HK-2 (cell line): ENCODE data around the gene R3HDML.
"Not testable (repeated sequence)": the region's sequence is repeated elsewhere in the genome, so short reads cannot be mapped to it uniquely, and the experiment has no call there.

Source experiments
- DNase-seq: peaks from one replicate; pipeline ENCODE4 v3.0.0-alpha.2; 2018; ENCODE audit not compliant: unreplicated experiment

The R3HDML gene

DNA sequence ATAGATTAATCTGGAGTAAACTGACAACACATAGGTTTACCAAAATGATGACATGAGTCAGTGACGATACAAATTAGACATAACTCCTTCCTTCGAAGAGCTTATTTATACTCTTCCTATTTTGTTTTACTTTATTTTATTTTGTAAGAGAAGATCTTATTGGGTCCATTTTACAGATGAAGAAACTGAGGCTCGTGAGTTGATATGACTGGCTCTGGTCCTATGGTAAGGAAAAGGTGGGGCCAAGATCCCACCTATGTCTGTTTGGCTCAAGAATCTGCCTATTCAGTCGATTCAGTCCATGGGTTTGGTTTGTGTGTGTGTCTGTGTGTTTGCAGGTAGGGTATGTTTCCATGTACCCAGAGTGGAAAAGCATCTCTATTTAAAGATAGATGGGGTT is 8.4 kb upstream of the R3HDML start:
- no peak for DNase-seq

DNA sequence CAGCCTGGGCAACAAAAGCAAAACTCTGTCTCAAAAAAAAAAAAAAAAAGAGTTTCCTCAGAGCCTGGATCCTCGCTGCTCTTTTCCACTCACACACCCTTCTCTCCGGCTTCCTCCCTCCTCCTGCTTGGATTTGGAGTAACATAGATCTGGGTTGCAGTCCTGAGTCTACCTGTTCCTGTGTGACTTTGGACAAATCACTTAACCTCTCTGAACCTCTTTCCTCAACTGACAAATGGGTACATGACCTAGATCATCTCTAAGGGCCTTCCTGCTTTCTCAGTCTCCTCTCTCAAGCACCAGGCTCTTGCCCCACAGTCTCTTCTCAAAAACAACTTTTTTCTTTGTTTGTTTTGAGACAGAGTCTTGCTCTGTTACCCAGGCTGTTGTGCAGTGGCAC is 5.6 kb upstream of the R3HDML start:
- no peak for DNase-seq

DNA sequence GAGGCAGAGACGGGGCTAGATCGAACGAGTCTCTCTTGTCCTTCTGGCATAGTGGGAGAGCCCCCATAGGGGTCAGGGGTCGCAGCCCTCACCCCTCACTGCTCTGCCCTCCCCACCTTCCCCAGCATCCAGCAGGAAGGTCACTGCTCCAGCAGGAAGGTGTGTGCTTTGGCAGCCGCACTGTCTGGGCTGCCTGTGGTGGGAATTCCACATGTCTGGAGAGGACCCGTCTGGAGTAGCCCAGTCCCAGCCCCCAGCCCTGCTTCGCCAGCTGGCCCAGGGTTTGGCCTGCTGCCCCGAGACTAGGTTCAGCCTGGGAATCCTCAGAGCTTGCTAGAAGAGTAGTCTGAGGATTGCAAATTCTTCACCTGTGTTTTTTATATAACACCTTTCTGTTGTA is 2.5 kb upstream of the R3HDML start:
- DNase-seq = no peak

DNA sequence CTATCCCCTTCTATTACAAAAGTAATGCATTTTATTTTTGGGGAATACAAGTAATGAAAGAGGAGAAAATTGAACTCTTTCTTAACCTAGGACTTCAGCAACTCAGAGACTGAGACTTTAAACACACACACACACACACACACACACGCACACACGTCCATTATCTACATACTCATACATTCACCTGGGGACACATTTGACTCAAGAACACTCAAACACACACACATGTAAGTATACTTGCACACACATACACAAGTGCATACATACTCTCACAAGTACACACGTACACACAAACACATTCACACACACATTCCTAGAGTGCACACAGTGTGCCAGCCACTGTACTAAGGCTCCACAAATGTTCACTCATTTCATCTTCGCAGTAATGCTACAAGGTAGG is 2.1 kb upstream of the R3HDML start:
- no peak for DNase-seq

DNA sequence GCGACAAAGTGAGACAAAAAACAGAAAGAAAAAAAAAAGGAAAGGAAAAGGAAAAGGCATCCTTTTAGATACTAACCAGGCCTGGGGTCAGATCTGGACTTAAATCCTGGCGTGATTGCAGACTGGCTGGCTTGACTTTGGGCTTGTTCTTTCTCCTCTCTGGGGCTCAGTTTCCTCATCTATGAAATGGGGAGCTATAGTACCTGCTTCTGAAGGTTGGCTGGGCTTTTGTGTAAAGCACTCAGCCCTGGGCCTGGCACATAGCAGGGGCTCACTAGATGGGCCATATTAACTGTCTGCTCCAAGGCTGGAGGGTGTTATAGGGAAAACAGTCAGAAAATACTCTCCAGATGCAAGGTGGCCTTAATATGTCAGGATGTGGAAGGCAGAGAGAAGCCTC is 1.2 kb upstream of the R3HDML start:
- no peak for DNase-seq

DNA sequence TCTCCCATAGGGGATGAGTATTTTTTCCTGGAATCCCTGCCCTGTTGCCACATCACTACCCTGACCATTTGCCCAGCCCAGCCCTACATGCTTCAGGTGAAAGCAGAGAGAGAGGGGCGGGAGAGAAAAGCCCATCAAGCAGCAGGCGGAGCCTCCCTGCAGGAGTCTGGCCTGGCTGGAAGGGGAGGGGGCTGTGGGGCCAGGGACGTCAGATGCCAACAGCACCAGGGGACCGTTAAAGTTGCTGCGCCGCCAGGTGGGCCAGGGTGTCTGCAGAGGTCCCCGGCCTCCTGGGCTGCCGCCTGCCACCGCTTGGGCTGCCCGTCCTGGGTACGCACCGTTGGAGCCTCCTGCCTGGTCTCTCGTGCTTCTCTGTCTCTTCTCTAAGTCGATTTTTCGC is 757 bp upstream of the R3HDML start:
- DNase-seq = no peak

DNA sequence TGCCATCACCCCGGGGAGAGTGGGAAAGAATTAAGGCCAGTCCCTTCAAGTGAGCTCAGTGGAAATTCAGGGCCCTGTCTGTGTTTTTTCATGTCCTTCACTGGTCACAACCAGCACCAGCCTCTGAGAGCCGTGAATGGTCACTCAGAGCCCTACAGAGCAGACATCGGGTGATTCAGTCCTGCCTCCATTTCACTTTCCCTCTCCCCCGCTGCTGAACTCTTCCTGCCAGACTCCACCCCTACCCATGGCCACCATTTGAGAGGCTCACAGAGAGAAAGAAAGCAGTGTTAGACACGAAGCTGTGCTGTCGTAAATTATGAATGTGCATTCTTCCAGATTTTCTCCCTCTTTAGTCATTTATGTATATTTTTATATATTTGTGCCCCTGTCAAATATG is 5.4 kb downstream of the R3HDML start:
- DNase-seq = no peak

DNA sequence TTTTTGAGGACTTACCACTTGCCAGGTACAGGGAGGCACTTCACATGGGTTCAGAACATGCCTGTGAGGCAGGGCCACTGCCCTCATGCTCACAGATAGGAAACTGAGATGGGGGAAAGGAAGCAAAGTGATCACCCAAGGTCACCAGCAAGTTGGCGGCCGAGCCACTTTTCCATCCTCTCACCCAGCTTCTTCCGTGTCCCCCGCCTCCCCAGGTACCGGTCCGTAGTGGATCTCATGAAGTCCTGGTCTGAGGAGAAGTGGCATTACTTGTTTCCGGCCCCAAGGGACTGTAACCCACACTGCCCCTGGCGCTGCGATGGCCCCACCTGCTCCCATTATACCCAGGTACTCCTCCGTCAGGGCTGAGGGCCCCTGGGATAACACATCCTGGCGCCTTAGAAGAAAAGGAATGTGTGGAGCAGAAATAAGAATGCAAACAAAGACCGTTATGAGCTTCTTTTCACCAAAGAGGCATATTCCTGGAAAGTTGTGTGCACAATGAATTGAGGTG is 6.4 kb downstream of the R3HDML start:
- no peak for DNase-seq

DNA sequence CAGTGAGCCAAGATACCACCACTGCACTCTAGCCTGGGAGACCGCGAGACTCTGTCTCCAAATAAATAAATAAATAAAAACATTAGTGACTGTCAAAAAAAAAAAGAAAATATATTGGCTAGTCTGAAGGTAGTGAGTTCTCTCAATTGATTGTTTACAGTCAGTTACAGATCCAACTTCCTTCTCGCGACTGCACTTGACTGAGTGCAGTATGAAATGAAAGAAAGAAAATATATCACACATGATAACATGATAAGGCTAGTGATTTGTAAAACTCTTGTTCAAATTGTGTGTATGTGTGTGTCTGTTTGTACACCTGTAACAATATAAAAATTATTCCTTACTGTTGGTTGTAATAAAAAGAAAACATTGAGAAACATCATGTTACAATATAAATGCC is 7.9 kb downstream of the R3HDML start:
- DNase-seq = no peak

DNA sequence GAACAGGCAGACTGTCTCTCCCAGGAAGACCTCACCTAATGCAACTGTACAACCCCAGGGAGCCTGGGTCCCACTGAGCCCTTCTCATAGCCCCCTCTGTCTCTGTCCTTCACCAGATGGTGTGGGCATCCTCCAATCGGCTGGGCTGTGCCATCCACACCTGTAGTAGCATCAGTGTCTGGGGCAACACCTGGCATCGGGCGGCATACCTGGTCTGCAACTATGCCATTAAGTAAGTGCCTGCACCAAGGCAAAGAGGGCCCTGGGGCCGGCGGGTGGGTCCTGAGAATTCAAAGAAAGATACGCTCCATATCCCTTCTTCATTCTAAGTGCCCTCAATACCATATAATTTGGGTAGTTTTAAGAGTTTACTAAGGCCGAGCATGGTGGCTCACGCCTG is 8.3 kb downstream of the R3HDML start:
- no peak for DNase-seq

DNA sequence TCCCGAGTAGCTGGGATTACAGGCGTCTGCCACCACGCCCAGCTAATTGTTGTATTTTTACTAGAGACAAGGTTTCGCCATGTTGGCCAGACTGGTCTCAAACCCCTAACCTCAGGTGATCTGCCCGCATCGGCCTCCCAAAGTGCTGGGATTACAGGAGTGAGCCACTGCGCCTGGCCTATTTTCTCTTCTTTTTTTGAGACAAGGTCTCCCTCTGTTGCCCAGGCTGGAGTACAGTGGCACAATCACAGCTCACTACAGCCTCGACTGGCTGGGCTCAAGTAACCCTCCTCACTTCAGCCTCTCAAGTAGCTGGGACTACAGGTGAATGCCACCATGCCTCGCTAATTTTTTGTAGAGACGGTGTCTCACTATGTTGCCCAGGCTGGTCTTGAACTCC is 9.1 kb downstream of the R3HDML start:
- not testable (repeated sequence) for DNase-seq

DNA sequence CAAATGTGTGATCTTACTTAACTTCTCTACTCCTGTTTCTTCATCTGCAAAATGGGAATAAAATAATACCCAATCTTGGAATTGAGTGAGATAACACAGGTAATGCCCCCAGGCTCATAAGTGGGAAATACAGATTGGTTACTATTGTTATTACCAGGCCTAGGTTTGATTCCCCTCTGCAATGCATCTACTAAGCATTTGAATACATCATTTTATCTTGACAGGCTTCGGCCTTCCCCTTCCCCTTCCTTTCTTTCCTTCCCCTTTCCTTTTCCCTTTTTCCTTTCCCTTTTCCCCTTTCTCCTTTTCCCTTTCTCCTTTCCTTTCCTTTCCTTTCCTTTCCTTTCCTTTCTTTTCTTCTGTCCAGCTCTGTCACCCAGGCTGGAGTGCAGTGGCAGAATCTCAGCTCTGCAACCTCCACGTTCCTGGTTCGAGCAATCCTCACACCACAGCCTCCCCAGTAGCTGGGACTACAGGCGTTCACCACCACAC is 11.4 kb downstream of the R3HDML start:
- no peak for DNase-seq

DNA sequence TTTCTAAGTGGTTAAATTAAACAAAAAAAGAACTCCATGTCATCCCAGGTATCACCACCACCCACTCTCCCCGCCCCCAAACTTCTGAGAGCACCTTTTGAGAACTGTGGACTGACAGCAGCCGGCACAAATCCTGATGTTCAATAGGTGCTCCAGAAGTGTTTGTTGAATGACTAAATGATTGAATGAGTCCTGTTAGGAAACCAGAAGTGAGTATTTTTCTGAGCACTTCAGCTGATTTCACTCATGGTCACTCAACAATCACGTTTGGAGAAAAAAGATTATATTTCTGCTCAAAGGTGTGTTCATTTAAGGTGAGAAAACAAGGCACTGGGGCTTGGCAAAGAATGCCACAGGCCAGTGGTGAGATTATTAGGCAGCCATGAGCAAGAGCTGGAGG is 12.5 kb downstream of the R3HDML start:
- DNase-seq = no peak

DNA sequence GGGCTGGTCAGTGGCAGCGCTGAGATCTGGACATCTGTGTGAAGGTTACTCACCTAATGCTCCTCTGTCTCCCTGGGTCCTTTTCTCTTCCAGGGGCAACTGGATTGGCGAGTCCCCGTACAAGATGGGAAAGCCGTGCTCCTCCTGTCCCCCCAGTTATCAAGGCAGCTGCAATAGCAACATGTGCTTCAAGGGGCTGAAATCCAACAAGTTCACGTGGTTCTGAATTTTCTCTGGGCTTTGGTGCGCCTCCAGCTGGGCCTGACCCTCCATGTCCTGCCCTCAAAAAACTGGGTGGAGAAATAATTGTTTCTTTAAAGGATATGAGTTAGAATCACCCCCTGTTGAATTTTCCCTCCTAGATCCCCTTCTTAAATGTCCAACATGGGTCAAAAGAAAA is 13.7 kb downstream of the R3HDML start:
- DNase-seq = no peak

DNA sequence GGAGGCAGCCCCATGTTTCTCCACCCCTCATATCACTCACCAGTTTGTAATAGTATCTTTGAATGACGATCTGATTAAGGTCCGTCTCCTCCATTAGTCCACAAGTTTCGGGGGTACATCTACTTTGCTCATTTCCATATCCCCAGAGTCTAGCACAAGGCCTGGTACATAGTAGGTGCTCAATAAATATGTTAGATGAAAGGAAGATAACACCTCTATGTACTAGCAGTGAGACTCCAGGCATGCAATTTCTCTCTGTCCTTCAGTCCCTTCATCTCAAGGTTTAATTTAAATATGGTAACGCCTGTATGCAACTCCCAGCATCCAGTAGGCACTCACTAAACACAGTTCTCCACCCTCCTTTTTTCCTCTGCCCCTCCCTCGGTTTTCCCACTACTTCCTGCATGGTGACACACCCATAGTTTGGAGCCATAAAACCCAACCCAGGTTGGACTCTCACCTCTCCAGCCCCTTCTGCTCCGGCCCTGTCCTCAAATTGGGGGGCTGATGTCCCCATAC is 18.2 kb downstream of the R3HDML start:
- no peak for DNase-seq

DNA sequence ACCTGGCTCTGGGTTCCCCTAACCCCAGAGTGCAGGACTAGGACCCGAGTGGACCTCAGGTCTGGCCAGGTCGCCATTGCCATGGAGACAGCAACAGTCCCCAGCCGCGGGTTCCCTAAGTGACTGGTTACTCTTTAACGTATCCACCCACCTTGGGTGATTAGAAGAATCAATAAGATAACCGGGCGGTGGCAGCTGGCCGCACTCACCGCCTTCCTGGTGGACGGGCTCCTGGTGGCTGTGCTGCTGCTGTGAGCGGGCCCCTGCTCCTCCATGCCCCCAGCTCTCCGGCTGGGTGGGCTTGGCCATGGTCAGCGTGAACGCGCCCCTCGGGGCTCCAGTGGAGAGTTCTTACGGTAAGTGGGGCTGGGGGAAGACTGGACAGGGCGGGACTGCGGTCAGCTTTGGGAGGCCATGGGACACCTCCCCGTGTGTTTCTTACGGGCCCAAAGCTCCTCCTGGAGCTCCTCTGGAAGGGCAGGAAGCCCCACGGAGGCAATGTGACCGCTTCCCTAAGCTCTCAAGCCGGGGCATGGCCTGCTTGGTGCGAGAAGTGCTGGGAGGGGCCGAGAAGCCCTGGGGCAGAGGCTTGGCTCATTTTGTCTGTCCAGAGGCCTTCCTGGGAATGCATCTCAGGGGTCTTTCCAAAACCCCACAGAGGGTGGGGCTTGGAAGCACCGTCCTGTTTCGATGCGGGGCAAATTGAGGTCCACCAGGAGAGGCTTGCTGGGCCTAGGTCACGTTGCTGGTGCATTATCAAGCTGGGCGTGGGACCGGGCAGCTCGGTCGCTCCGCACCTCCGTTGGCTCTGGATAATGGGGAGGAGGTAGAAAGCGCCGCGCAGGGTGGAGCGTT is 18.9 kb downstream of the R3HDML start, which contains the start of gene HNF4A:
HNF4A (plus strand) TSS at position 202 of the 855 bp plus-strand sequence; CDS start at position 308, 106 bp downstream.
- DNase-seq = no peak

DNA sequence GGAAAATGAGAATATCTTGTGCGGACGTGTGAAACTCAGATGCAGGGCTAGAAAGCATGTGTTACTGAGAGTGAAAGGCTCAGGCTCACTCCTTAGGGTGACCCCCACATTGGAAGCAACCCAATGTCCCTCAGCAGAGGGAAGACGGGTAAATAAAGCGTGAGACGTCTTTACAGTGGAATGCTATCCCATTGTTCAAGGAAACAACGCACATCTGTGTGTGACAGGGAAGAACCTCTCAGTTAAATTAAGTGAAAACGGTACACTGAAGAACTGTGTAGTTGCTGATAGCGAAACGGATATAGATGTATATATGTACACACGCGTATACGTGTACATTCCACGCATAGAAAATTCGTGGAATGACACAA is 19.5 kb downstream of the R3HDML start:
- no peak for DNase-seq

DNA sequence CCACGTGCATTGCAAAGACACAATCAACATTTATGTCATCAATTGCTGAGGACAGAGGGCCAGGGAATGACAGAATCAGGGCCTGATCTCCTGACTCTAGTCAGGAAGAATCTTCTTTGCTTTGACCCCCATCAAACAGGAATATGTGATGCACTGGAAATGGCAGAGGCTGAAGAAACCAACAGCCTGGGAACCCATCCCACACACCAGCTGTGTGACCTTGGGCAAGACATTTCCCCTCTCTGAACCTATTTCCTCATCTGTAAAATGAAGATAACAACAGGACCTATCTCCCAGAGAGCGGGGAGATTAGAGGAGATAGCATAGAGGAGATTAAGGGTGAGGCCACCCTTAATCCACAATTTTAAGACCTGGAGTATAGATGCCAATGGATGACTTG is 20.2 kb downstream of the R3HDML start:
- DNase-seq = no peak

DNA sequence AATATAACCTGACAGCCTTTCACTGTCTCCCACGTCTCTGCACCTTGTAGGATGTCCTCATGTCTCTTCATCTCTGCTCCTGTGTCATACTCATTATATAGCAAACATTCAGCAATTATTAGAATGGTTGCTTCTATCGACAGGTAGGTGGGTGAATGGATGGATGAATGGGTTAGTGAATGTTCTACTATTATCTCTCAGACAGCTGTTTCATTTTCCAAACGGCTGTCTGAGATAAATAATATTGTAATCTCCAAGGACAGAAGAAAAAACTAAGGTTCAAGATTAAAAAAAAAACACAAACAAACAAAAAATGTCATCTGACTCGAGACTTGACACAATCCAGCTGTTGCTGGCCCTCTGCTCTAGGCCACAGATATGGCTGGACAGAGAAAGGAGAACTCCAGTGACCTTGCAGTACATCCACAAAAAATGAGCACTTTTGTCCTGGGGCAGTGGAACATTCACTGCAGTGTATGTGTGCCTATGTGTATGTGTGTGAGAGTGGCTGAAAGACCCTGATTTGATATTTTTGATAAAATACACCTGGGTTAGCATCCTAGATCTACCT is 20.8 kb downstream of the R3HDML start:
- no peak for DNase-seq

DNA sequence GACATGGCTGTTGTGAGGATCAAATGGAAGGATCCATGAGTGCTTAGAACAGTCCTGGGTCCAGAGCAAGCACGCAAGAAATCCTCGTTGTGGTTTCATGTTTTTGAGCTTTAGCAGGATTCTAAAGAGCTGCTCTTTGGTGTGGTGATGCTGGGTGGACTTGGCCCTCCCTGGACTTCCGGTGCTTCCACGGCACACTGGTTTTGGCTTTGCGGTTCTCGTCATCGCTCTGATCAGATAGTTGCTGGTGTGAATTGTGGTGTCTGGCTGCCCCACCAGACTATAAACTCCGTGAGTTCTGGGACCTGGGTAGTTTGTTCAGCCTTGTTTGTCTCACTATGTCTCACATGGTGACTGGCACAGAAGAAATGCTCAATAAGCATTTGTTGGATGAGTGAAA is 21.9 kb downstream of the R3HDML start:
- peak; percentile 5 for DNase-seq

DNA sequence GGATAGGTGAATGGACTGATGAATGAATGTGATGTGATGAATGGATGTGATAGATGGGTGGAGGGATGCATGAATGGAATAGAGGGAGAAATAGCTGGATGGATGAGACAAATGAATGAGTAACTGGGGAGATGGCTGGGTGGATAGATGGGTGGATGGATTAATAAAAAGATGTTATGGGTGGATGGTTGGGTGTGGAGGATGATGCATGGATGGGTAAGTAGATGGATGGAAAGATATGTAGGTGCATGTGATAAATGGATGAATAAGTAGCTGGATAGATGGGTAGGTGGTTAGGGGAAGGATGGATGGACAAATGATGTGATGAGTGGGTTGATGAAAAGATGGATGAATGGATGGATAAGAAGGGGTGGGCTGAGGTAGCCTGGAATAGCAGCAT is 23.4 kb downstream of the R3HDML start:
- DNase-seq = no peak

DNA sequence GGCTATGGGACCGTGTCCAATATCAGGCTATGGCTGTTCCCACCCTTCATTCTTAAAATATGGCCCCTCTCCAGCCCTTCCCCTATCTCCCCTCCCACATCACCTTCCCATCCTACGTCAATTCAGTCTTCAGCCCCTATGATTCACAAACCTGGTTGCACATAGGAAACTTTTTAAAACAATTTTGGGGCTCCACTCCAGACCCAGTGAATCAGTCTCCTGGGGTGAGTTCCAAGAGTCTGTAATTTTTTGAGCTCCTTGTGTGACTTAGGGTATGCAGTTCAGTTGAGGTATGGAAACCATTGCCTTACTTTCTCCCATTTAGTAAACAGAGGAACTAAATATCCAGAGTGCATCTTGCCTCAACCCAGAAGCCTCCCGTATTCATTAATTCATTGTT is 24.2 kb downstream of the R3HDML start:
- no peak for DNase-seq

DNA sequence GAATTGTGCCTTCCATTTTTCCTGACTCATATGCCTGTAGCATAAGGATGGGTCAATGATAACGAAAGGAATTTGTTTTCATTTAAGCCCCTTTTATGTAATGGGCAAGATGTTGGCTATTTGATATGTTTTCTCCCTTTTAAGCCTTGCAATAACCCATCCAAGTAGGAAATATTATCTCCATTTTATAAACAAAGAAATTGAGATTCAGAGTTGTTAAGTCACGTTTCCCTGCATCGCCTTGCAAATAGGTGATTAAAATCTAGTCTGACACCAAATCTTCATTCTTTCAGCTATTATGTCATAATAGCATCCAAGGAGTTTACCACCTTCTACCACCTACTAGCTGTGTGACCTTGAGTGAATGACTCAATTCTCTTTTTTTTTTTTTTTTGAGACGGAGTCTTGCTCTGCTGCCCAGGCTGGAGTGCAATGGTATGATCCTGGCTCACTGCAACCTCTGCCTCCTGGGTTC is 25.7 kb downstream of the R3HDML start:
- DNase-seq = no peak
